ENCODE measurements around the gene PTPN13. TPM values are rescaled to one million over a fixed set of nuclear protein-coding genes. Genes with fewer than 3 reads are reported as not detected.

The PTPN13 gene
- total RNA-seq, 2 donors from 2014 or later = 18.6 to 36.4 TPM

- ATAC-seq (ENCODE audit: insufficient number of reproducible peaks, low FRiP score, low read depth) = no peak
- Histone ChIP-seq H3K36me3 (no peaks in the 10 kb centered on the region), H3K27me3 (replicated peaks; ENCODE audit: insufficient read depth) (no peaks in the 10 kb centered on the region), H3K9me3 (no peaks in the 10 kb centered on the region), H3K4me3 (no peak overlapping the region), H3K27ac (peak overlapping the region in 1 of 2 donors; percentile 9), H3K4me1 (ENCODE audit: control insufficient read depth in 1 of 2, low read depth in 2 of 2) (peaks cover 5 to 7% of the 10 kb centered on the region in 2 donors)
- DNase-seq (ENCODE audit: low spot score) = no peak
- TF ChIP-seq CTCF (IDR thresholded peaks at IDR 0.05) = no peak
Observed at GRCh38 chr4:86556791-86557415, 37.2 kb upstream of the PTPN13 start.

GRCh38 chr4:86557526-86557925, 36.6 kb upstream of the PTPN13 start:
- H3K4me3 ChIP-seq = no peak overlapping the region
- H3K27ac ChIP-seq = no peak overlapping the region
- TF ChIP-seq CTCF (IDR thresholded peaks at IDR 0.05) = no peak
- H3K27me3 ChIP-seq (replicated peaks; ENCODE audit: insufficient read depth) = no peaks in the 10 kb centered on the region
- H3K36me3 ChIP-seq = no peaks in the 10 kb centered on the region
- peaks cover 5 to 7% of the 10 kb centered on the region in 2 donors for H3K4me1 ChIP-seq (ENCODE audit: control insufficient read depth in 1 of 2, low read depth in 2 of 2)
- no peak for DNase-seq (ENCODE audit: low spot score)
- no peaks in the 10 kb centered on the region for H3K9me3 ChIP-seq
- no peak for ATAC-seq (ENCODE audit: insufficient number of reproducible peaks, low FRiP score, low read depth)

- Histone ChIP-seq H3K4me1 (ENCODE audit: control insufficient read depth in 1 of 2, low read depth in 2 of 2) (peaks cover 5 to 7% of the 10 kb centered on the region in 2 donors), H3K4me3 (no peak overlapping the region), H3K27ac (no peak overlapping the region), H3K27me3 (replicated peaks; ENCODE audit: insufficient read depth) (no peaks in the 10 kb centered on the region), H3K36me3 (no peaks in the 10 kb centered on the region), H3K9me3 (no peaks in the 10 kb centered on the region)
- DNase-seq (ENCODE audit: low spot score) (no peak), ATAC-seq (ENCODE audit: insufficient number of reproducible peaks, low FRiP score, low read depth) (no peak)
- TF ChIP-seq CTCF (IDR thresholded peaks at IDR 0.05) = no peak
Observed at GRCh38 chr4:86558258-86558657, 35.9 kb upstream of the PTPN13 start.

- H3K27ac ChIP-seq = no peak overlapping the region
- DNase-seq (ENCODE audit: low spot score) = no peak
- peaks cover 5 to 7% of the 10 kb centered on the region in 2 donors for H3K4me1 ChIP-seq (ENCODE audit: control insufficient read depth in 1 of 2, low read depth in 2 of 2)
- H3K36me3 ChIP-seq = no peaks in the 10 kb centered on the region
- no peak for TF ChIP-seq CTCF (IDR thresholded peaks at IDR 0.05)
- H3K4me3 ChIP-seq = no peak overlapping the region
- no peak for ATAC-seq (ENCODE audit: insufficient number of reproducible peaks, low FRiP score, low read depth)
- no peaks in the 10 kb centered on the region for H3K9me3 ChIP-seq
- H3K27me3 ChIP-seq (replicated peaks; ENCODE audit: insufficient read depth) = no peaks in the 10 kb centered on the region
Observed at GRCh38 chr4:86558797-86559196, 35.3 kb upstream of the PTPN13 start.

- TF ChIP-seq CTCF (IDR thresholded peaks at IDR 0.05) = no peak
- no peak for ATAC-seq (ENCODE audit: insufficient number of reproducible peaks, low FRiP score, low read depth)
- no peaks in the 10 kb centered on the region for H3K36me3 ChIP-seq
Observed at GRCh38 chr4:86560447-86560846, 33.7 kb upstream of the PTPN13 start.

More at GRCh38 chr4:86560447-86560846, 33.7 kb upstream of the PTPN13 start:
- no peaks in the 10 kb centered on the region for H3K9me3 ChIP-seq
- no peak overlapping the region for H3K4me3 ChIP-seq
- H3K27me3 ChIP-seq (replicated peaks; ENCODE audit: insufficient read depth) = no peaks in the 10 kb centered on the region
- H3K27ac ChIP-seq = no peak overlapping the region
- no peak for DNase-seq (ENCODE audit: low spot score)
- H3K4me1 ChIP-seq (ENCODE audit: control insufficient read depth in 1 of 2, low read depth in 2 of 2) = peaks cover 5 to 7% of the 10 kb centered on the region in 2 donors
